GM12878 (cell line): ENCODE results near the gene NEDD8. TPM values are rescaled to one million over a fixed set of nuclear protein-coding genes. Genes with fewer than 3 reads are reported as not detected.
A peak's percentile ranks its signal among the peaks of the same experiment; 100 is the strongest.

Experiments used
- ATAC-seq: fragments of 200-7000 bp; cut with Tn5 transposase; 3 replicates; pipeline ENCODE4 v1.9.1; 2020; ENCODE audit warnings: mild to moderate bottlenecking, moderate library complexity
- BruUV-seq: library from RNA; stranded (reverse); fragments of 400-500 nt; replicated peaks from 2 replicates; lab custom pipeline; 2021; lab: Mats Ljungman, UMichigan
- CTCF ChIA-PET: fragments of 300-600 bp; sonication (Branson Sonifier 250); formaldehyde crosslinking; extraction: SDS; loops from one replicate; lab custom pipeline; 2021; ENCODE audit warnings: inconsistent platforms; lab: Yijun Ruan, JAX
- POLR2A ChIA-PET: fragments of 350-600 bp; formaldehyde crosslinking; extraction: SDS; loops from one replicate; lab custom pipeline; 2021; ENCODE audit warnings: inconsistent platforms; lab: Charles Lee
- RAD21 ChIA-PET: fragments of 300-600 bp; sonication (Branson Sonifier 250); formaldehyde crosslinking; loops from one replicate; lab custom pipeline; 2023; ENCODE audit warnings: antibody characterized with exemption; ENCODE audit not compliant: unreplicated experiment; lab: Charles Lee
- SMC1A ChIA-PET: fragments of 300-600 bp; sonication (Branson Sonifier 250); formaldehyde crosslinking; loops from one replicate; lab custom pipeline; 2023; ENCODE audit not compliant: unreplicated experiment, uncharacterized antibody; lab: Charles Lee
- DNase-seq: peaks from one replicate; pipeline ENCODE4 v3.0.0-alpha.2; 2011; ENCODE audit warnings: low read depth, low spot score
- FAIRE-seq: peaks from 3 replicates; lab custom pipeline; 2011; peaks lifted over from hg19 to GRCh38; lab: Jason Lieb, UNC
- H2AFZ ChIP-seq: 2 replicates; pipeline ENCODE4 v1.6.0; 2011; ENCODE audit warnings: low read depth, low read length, control low read depth; ENCODE audit not compliant: control insufficient read depth
- H3K27ac ChIP-seq: 2 replicates; pipeline ENCODE4 v1.5.1; 2011; ENCODE audit warnings: control low read depth; ENCODE audit not compliant: control insufficient read depth, insufficient read depth
- H3K27me3 ChIP-seq, 2 experiments: replicated peaks in 1 of 2; 2 replicates each; pipeline versions ENCODE4 v1.6.0 to v1.6.1; 2011; ENCODE audit warnings: low read length in 1 of 2; ENCODE audit not compliant: control insufficient read depth in 2 of 2, insufficient read depth in 2 of 2
- H3K36me3 ChIP-seq, 2 experiments: 2 replicates each; pipeline ENCODE4 v1.5.1; 2011; ENCODE audit warnings: low read length in 1 of 2; ENCODE audit not compliant: control insufficient read depth in 2 of 2, insufficient read depth in 2 of 2
- H3K4me1 ChIP-seq: 2 replicates; pipeline ENCODE4 v1.6.1; 2011; ENCODE audit warnings: mild to moderate bottlenecking, low read length, moderate library complexity, mixed read lengths; ENCODE audit not compliant: control insufficient read depth, insufficient read depth
- H3K4me2 ChIP-seq: 2 replicates; pipeline ENCODE4 v1.6.0; 2011; ENCODE audit warnings: control low read depth; ENCODE audit not compliant: control insufficient read depth, insufficient read depth
- H3K4me3 ChIP-seq: fragments of 200-600 bp; sonication (generic); 2 replicates; pipeline ENCODE4 v1.5.1; 2016
- H3K79me2 ChIP-seq: 2 replicates; pipeline ENCODE4 v1.6.0; 2011; ENCODE audit warnings: low read length; ENCODE audit not compliant: control insufficient read depth, insufficient read depth
- H3K9ac ChIP-seq: 2 replicates; pipeline ENCODE4 v1.8.0; 2011; ENCODE audit warnings: low read length, control low read depth, mixed read lengths; ENCODE audit not compliant: control insufficient read depth, insufficient read depth
- H3K9me3 ChIP-seq: replicated peaks from 3 replicates; pipeline ENCODE4 v1.5.1; 2011; ENCODE audit warnings: mild to moderate bottlenecking, low read length; ENCODE audit not compliant: control insufficient read depth, insufficient read depth
- H4K20me1 ChIP-seq: 2 replicates; pipeline ENCODE4 v1.6.0; 2011; ENCODE audit not compliant: control insufficient read depth, insufficient read depth
- ATF7 ChIP-seq: fragments of 450-650 bp; IDR thresholded peaks from 2 replicates; pipeline ENCODE4 v1.6.1; 2016; ENCODE audit warnings: low read depth, mild to moderate bottlenecking
- CHD2 ChIP-seq: IDR thresholded peaks from 2 replicates; pipeline ENCODE4 v1.6.1; 2011; ENCODE audit warnings: low read depth, low read length, improper control_type of control experiment, borderline replicate concordance
- POLR2A ChIP-seq: IDR thresholded peaks from 2 replicates; pipeline ENCODE4 v1.6.1; 2011; ENCODE audit warnings: low read depth, mild to moderate bottlenecking, low read length
- POLR2AphosphoS5 ChIP-seq: IDR thresholded peaks from 2 replicates; pipeline ENCODE4 v1.6.1; 2011; ENCODE audit warnings: mild to moderate bottlenecking, low read length, inconsistent platforms
- SMAD5 ChIP-seq: IDR thresholded peaks from 2 replicates; pipeline ENCODE4 v1.6.1; 2016; ENCODE audit warnings: antibody characterized with exemption, low read depth
- WGBS: methylation state at CpG from one replicate; pipeline ENCODE4 v1.1.6; 2016; ENCODE audit warnings: low lambda C conversion rate; ENCODE audit not compliant: insufficient replicate concordance, insufficient coverage; ENCODE audit errors: missing lambda C conversion rate; 5-methylcytosine and 5-hydroxymethylcytosine counted together
- in situ Hi-C: fragments of 300-500 bp; cut with MboI; formaldehyde crosslinking; loops from 9 replicates; pipeline ENCODE4 v1.14.3; 2018; ENCODE audit warnings: mixed read lengths
- intact Hi-C: fragments of 100-400 bp; cut with micrococcal nuclease; formaldehyde crosslinking; loops from one replicate; pipeline ENCODE4 v1.14.2; 2022; ENCODE audit not compliant: unreplicated experiment
- polyA plus RNA-seq, 11 experiments: library from polyadenylated mRNA; depleted of rRNA in 4 of 11; unstranded in 6 of 11; stranded (reverse) in 5 of 11; fragments of >200 nt; fragmentation: Nextera tagmentation in 4 of 11; fragmentation: Illumina TruSeq in 1 of 11; extraction: Ambion mirVana in 4 of 11; extraction: Trizol in 1 of 11; gene quantifications; 1 replicate in 1 of 11; 2 replicates in 10 of 11; pipeline versions ENCODE4 v1.2.1 to v1.2.3, GENCODE V29; 2011 to 2016; ENCODE audit warnings: inconsistent platforms in 2 of 11, missing spikeins in 2 of 11, low read depth in 1 of 11
- small RNA-seq: library from RNA; depleted of rRNA; stranded (forward); fragments of <200 nt; gene quantifications from one replicate; pipeline ENCODE3, GENCODE V24; 2014
- total RNA-seq, 4 experiments: library from RNA; depleted of rRNA in 3 of 4; stranded (reverse); fragments of >200 nt in 3 of 4; fragmentation: Illumina TruSeq in 1 of 4; extraction: Trizol in 1 of 4; gene quantifications; 2 replicates each; pipeline versions ENCODE4 v1.2.1 to v1.2.3, GENCODE V29; 2013 to 2021
- TF ChIP-seq, protein P1 (sequence below): fragments of 450-650 bp; IDR thresholded peaks from 2 replicates; pipeline ENCODE4 v1.6.1; 2017; ENCODE audit warnings: mild to moderate bottlenecking, moderate library complexity

NEDD8 gene
- total and polyA plus RNA-seq, 10 of the 15 experiments (the other 5 are each of a cell fraction or from before 2014, with no cell fraction given) = 164 to 991 (median 300) TPM

DNA sequence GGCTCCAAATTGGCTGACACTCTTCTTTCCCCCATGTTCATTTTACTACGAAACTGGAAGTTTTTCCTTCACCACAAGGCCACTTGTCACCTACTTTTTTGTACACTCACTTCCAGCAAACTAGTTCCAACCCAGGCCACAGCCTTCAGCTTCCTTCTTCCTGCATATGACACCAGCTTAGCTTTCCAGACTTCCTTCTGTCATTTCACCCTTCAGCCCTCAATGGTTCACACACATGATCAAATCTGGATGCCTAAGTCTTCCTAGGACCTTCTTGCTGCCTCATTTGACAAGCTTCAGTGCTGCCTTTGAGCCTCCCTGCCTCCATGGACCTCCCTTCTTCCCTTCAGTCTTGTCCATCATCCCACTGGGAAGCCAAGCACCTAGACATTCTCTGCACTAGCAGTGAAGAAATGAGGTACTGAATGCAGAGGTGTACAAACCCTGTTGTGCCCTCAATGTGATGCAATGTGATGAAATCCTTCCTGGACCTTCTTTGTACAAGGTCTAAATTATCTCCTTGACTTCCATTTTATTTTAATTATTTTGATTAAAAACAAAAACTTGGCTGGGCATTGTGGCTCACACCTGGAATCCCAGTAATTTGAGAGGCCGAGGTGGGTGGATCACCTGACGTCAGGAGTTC lies 64.6 kb downstream of the NEDD8 start:
- RAD21 ChIA-PET = no interaction called here
- H3K4me1 ChIP-seq = peaks cover 28% of the 10 kb centered on the region
- peaks cover 31% of the 10 kb centered on the region for H3K79me2 ChIP-seq
- no peak overlapping the region for H3K9ac ChIP-seq
- intact Hi-C loops (no loop called here), in situ Hi-C loops (no loop called here)
- ATAC-seq (no peak), FAIRE-seq (no peak), DNase-seq (no peak)
- H3K4me2 ChIP-seq = no peak overlapping the region
- CTCF ChIA-PET = no interaction called here
- H3K27ac ChIP-seq = no peak overlapping the region
- WGBS = 98% methylated on average over 3 of the region's 3 CpGs
- peaks cover 30 to 49% of the 10 kb centered on the region in 2 experiments for H3K36me3 ChIP-seq
- H3K27me3 ChIP-seq = no peaks in the 10 kb centered on the region
- POLR2A ChIA-PET = interaction anchor here (1.1 kb wide), 1 partner anchor 28 kb away, joined by 3 read pairs; the partner anchor contains the start of gene TM9SF1
- no TSS peak for BruUV-seq
- SMC1A ChIA-PET = no interaction called here
- no peak overlapping the region for H2AFZ ChIP-seq
- TF ChIP-seq POLR2A (peak; percentile 76), SMAD5 (peak; percentile 80), CHD2 (no peak), POLR2AphosphoS5 (peak; percentile 77), ATF7 (no peak)
- TF ChIP-seq, protein P1, sequence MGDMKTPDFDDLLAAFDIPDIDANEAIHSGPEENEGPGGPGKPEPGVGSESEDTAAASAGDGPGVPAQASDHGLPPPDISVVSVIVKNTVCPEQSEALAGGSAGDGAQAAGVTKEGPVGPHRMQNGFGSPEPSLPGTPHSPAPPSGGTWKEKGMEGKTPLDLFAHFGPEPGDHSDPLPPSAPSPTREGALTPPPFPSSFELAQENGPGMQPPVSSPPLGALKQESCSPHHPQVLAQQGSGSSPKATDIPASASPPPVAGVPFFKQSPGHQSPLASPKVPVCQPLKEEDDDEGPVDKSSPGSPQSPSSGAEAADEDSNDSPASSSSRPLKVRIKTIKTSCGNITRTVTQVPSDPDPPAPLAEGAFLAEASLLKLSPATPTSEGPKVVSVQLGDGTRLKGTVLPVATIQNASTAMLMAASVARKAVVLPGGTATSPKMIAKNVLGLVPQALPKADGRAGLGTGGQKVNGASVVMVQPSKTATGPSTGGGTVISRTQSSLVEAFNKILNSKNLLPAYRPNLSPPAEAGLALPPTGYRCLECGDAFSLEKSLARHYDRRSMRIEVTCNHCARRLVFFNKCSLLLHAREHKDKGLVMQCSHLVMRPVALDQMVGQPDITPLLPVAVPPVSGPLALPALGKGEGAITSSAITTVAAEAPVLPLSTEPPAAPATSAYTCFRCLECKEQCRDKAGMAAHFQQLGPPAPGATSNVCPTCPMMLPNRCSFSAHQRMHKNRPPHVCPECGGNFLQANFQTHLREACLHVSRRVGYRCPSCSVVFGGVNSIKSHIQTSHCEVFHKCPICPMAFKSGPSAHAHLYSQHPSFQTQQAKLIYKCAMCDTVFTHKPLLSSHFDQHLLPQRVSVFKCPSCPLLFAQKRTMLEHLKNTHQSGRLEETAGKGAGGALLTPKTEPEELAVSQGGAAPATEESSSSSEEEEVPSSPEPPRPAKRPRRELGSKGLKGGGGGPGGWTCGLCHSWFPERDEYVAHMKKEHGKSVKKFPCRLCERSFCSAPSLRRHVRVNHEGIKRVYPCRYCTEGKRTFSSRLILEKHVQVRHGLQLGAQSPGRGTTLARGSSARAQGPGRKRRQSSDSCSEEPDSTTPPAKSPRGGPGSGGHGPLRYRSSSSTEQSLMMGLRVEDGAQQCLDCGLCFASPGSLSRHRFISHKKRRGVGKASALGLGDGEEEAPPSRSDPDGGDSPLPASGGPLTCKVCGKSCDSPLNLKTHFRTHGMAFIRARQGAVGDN = no peak
- no peak overlapping the region for H3K4me3 ChIP-seq
- no peaks in the 10 kb centered on the region for H4K20me1 ChIP-seq
- no peaks in the 10 kb centered on the region for H3K9me3 ChIP-seq

Small RNA genes within 50 kb of the gene (small RNA-seq; reads per million reads assigned to genes)
- gene AL136295.4 = not detected
- gene CHMP4A = not detected
- 0.55 reads per million, percentile 11 among the genes with 10 or more reads in this experiment for gene IPO4
- gene MDP1 = 0.20 reads per million

Other genes with a start within 250 kb of the NEDD8 start
Only the 7 nearest of the 34 such genes appear.
- 20.2 and 22.7 TPM in 2 replicates for gene TM9SF1, start 36.9 kb downstream of the NEDD8 start, total RNA-seq (2014; rRNA removed)
- 10.4 and 12.1 TPM in 2 replicates for gene TM9SF1, start 36.9 kb downstream of the NEDD8 start, total RNA-seq (2014; rRNA removed; fragmentation: Illumina TruSeq; extraction: Trizol)
- gene TM9SF1, start 36.9 kb downstream of the NEDD8 start, total RNA-seq (2021) = 19.7 and 23.9 TPM in 2 replicates
- gene TM9SF1, start 36.9 kb downstream of the NEDD8 start, polyA plus RNA-seq (2011; rRNA removed) = 4.3 and 11.7 TPM in 2 replicates
- gene TM9SF1, start 36.9 kb downstream of the NEDD8 start, polyA plus RNA-seq (2014; fragmentation: Illumina TruSeq; extraction: Trizol) = 11.1 and 14.0 TPM in 2 replicates
- 1 to 10 TPM; 7.2 to 9.8 TPM for gene TM9SF1, start 36.9 kb downstream of the NEDD8 start, polyA plus RNA-seq (2014; fragmentation: Nextera tagmentation; extraction: Ambion mirVana)
- 20.7 and 21.2 TPM in 2 replicates for gene TM9SF1, start 36.9 kb downstream of the NEDD8 start, polyA plus RNA-seq (2014; rRNA removed)
- gene TM9SF1, start 36.9 kb downstream of the NEDD8 start, polyA plus RNA-seq (2016; fragmentation: Nextera tagmentation; extraction: Ambion mirVana) = 10 to 100 TPM; 38.7 to 39.2 TPM
- not detected in 2 replicates for gene TSSK4, start 26.7 kb downstream of the NEDD8 start, total RNA-seq (2014; rRNA removed)
- 0.18 TPM in 1 of 2 replicates, not detected in the other for gene TSSK4, start 26.7 kb downstream of the NEDD8 start, total RNA-seq (2014; rRNA removed; fragmentation: Illumina TruSeq; extraction: Trizol)
- not detected in 2 replicates for gene TSSK4, start 26.7 kb downstream of the NEDD8 start, total RNA-seq (2021)
- gene TSSK4, start 26.7 kb downstream of the NEDD8 start, polyA plus RNA-seq (2011; rRNA removed) = 0.07 and 0.11 TPM in 2 replicates
- gene TSSK4, start 26.7 kb downstream of the NEDD8 start, polyA plus RNA-seq (2014; fragmentation: Illumina TruSeq; extraction: Trizol) = not detected in 2 replicates
- under 1 TPM; 0.04 to 0.08 TPM for gene TSSK4, start 26.7 kb downstream of the NEDD8 start, polyA plus RNA-seq (2014; fragmentation: Nextera tagmentation; extraction: Ambion mirVana)
- gene TSSK4, start 26.7 kb downstream of the NEDD8 start, polyA plus RNA-seq (2014; rRNA removed) = 0.23 TPM in 1 of 2 replicates, not detected in the other
- gene TSSK4, start 26.7 kb downstream of the NEDD8 start, polyA plus RNA-seq (2016; fragmentation: Nextera tagmentation; extraction: Ambion mirVana) = under 1 TPM; 0.44 to 0.79 TPM
- 31.7 and 35.6 TPM in 2 replicates for gene CHMP4A, start 18.9 kb downstream of the NEDD8 start, total RNA-seq (2014; rRNA removed)
- 47.4 and 49.4 TPM in 2 replicates for gene CHMP4A, start 18.9 kb downstream of the NEDD8 start, total RNA-seq (2014; rRNA removed; fragmentation: Illumina TruSeq; extraction: Trizol)
- gene CHMP4A, start 18.9 kb downstream of the NEDD8 start, total RNA-seq (2021) = 33.0 and 35.5 TPM in 2 replicates
- 81.0 and 81.1 TPM in 2 replicates for gene CHMP4A, start 18.9 kb downstream of the NEDD8 start, polyA plus RNA-seq (2011; rRNA removed)
- gene CHMP4A, start 18.9 kb downstream of the NEDD8 start, polyA plus RNA-seq (2014; fragmentation: Illumina TruSeq; extraction: Trizol) = 97.5 and 107 TPM in 2 replicates
- gene CHMP4A, start 18.9 kb downstream of the NEDD8 start, polyA plus RNA-seq (2014; fragmentation: Nextera tagmentation; extraction: Ambion mirVana) = 100 to 1,000 TPM; 110 to 151 TPM
- 63.8 and 73.8 TPM in 2 replicates for gene CHMP4A, start 18.9 kb downstream of the NEDD8 start, polyA plus RNA-seq (2014; rRNA removed)
- 100 to 1,000 TPM in 1 of 2 experiments, 10 to 100 TPM in 1; 88.5 to 103 TPM for gene CHMP4A, start 18.9 kb downstream of the NEDD8 start, polyA plus RNA-seq (2016; fragmentation: Nextera tagmentation; extraction: Ambion mirVana)
- gene MDP1, start 16.3 kb downstream of the NEDD8 start, total RNA-seq (2014; rRNA removed) = 11.1 and 15.4 TPM in 2 replicates
- gene MDP1, start 16.3 kb downstream of the NEDD8 start, total RNA-seq (2014; rRNA removed; fragmentation: Illumina TruSeq; extraction: Trizol) = 9.3 and 10.4 TPM in 2 replicates
- gene MDP1, start 16.3 kb downstream of the NEDD8 start, total RNA-seq (2021) = 12.6 and 12.8 TPM in 2 replicates
- 19.3 and 21.9 TPM in 2 replicates for gene MDP1, start 16.3 kb downstream of the NEDD8 start, polyA plus RNA-seq (2011; rRNA removed)
- gene MDP1, start 16.3 kb downstream of the NEDD8 start, polyA plus RNA-seq (2014; fragmentation: Illumina TruSeq; extraction: Trizol) = 10.1 and 13.5 TPM in 2 replicates
- 10 to 100 TPM; 39.2 to 45.8 TPM for gene MDP1, start 16.3 kb downstream of the NEDD8 start, polyA plus RNA-seq (2014; fragmentation: Nextera tagmentation; extraction: Ambion mirVana)
- 14.2 and 27.7 TPM in 2 replicates for gene MDP1, start 16.3 kb downstream of the NEDD8 start, polyA plus RNA-seq (2014; rRNA removed)
- 10 to 100 TPM; 38.0 to 38.9 TPM for gene MDP1, start 16.3 kb downstream of the NEDD8 start, polyA plus RNA-seq (2016; fragmentation: Nextera tagmentation; extraction: Ambion mirVana)
- 61.9 and 62.4 TPM in 2 replicates for gene GMPR2, start 562 bp upstream of the NEDD8 start, total RNA-seq (2014; rRNA removed)
- gene GMPR2, start 562 bp upstream of the NEDD8 start, total RNA-seq (2014; rRNA removed; fragmentation: Illumina TruSeq; extraction: Trizol) = 58.6 and 61.0 TPM in 2 replicates
- 54.7 and 59.8 TPM in 2 replicates for gene GMPR2, start 562 bp upstream of the NEDD8 start, total RNA-seq (2021)
- gene GMPR2, start 562 bp upstream of the NEDD8 start, polyA plus RNA-seq (2011; rRNA removed) = 57.3 and 80.3 TPM in 2 replicates
- 65.9 and 97.8 TPM in 2 replicates for gene GMPR2, start 562 bp upstream of the NEDD8 start, polyA plus RNA-seq (2014; fragmentation: Illumina TruSeq; extraction: Trizol)
- gene GMPR2, start 562 bp upstream of the NEDD8 start, polyA plus RNA-seq (2014; fragmentation: Nextera tagmentation; extraction: Ambion mirVana) = 10 to 100 TPM; 67.0 to 67.9 TPM
- 40.1 and 55.1 TPM in 2 replicates for gene GMPR2, start 562 bp upstream of the NEDD8 start, polyA plus RNA-seq (2014; rRNA removed)
- 10 to 100 TPM; 56.0 to 59.6 TPM for gene GMPR2, start 562 bp upstream of the NEDD8 start, polyA plus RNA-seq (2016; fragmentation: Nextera tagmentation; extraction: Ambion mirVana)
- gene TINF2, start 10.3 kb upstream of the NEDD8 start, total RNA-seq (2014; rRNA removed) = 50.9 and 52.5 TPM in 2 replicates
- gene TINF2, start 10.3 kb upstream of the NEDD8 start, total RNA-seq (2014; rRNA removed; fragmentation: Illumina TruSeq; extraction: Trizol) = 56.5 and 57.9 TPM in 2 replicates
- gene TINF2, start 10.3 kb upstream of the NEDD8 start, total RNA-seq (2021) = 66.6 and 69.5 TPM in 2 replicates
- 47.5 and 55.8 TPM in 2 replicates for gene TINF2, start 10.3 kb upstream of the NEDD8 start, polyA plus RNA-seq (2011; rRNA removed)
- gene TINF2, start 10.3 kb upstream of the NEDD8 start, polyA plus RNA-seq (2014; fragmentation: Illumina TruSeq; extraction: Trizol) = 71.1 and 71.8 TPM in 2 replicates
- gene TINF2, start 10.3 kb upstream of the NEDD8 start, polyA plus RNA-seq (2014; fragmentation: Nextera tagmentation; extraction: Ambion mirVana) = 10 to 100 TPM; 27.8 to 58.8 TPM
- gene TINF2, start 10.3 kb upstream of the NEDD8 start, polyA plus RNA-seq (2014; rRNA removed) = 46.8 and 48.9 TPM in 2 replicates
- gene TINF2, start 10.3 kb upstream of the NEDD8 start, polyA plus RNA-seq (2016; fragmentation: Nextera tagmentation; extraction: Ambion mirVana) = 10 to 100 TPM; 77.2 to 77.8 TPM
- gene TGM1, start 30.8 kb upstream of the NEDD8 start, total RNA-seq (2014; rRNA removed) = 3.5 and 4.8 TPM in 2 replicates
- 1.6 and 1.7 TPM in 2 replicates for gene TGM1, start 30.8 kb upstream of the NEDD8 start, total RNA-seq (2014; rRNA removed; fragmentation: Illumina TruSeq; extraction: Trizol)
- gene TGM1, start 30.8 kb upstream of the NEDD8 start, total RNA-seq (2021) = 4.6 and 5.9 TPM in 2 replicates
- 1.3 and 1.9 TPM in 2 replicates for gene TGM1, start 30.8 kb upstream of the NEDD8 start, polyA plus RNA-seq (2011; rRNA removed)
- 0.79 and 3.9 TPM in 2 replicates for gene TGM1, start 30.8 kb upstream of the NEDD8 start, polyA plus RNA-seq (2014; fragmentation: Illumina TruSeq; extraction: Trizol)
- gene TGM1, start 30.8 kb upstream of the NEDD8 start, polyA plus RNA-seq (2014; fragmentation: Nextera tagmentation; extraction: Ambion mirVana) = under 1 TPM; 0.05 to 0.18 TPM
- 4.4 and 6.0 TPM in 2 replicates for gene TGM1, start 30.8 kb upstream of the NEDD8 start, polyA plus RNA-seq (2014; rRNA removed)
- gene TGM1, start 30.8 kb upstream of the NEDD8 start, polyA plus RNA-seq (2016; fragmentation: Nextera tagmentation; extraction: Ambion mirVana) = 1 to 10 TPM in 1 of 2 experiments, under 1 TPM in 1; 0.63 to 1.3 TPM